Measurements from ENCODE around the gene CST7. TPM values are rescaled to one million over a fixed set of nuclear protein-coding genes. Genes with fewer than 3 reads are reported as not detected.

Gene CST7
- total RNA-seq, 1 experiment from 2014 or later = not detected

DNA sequence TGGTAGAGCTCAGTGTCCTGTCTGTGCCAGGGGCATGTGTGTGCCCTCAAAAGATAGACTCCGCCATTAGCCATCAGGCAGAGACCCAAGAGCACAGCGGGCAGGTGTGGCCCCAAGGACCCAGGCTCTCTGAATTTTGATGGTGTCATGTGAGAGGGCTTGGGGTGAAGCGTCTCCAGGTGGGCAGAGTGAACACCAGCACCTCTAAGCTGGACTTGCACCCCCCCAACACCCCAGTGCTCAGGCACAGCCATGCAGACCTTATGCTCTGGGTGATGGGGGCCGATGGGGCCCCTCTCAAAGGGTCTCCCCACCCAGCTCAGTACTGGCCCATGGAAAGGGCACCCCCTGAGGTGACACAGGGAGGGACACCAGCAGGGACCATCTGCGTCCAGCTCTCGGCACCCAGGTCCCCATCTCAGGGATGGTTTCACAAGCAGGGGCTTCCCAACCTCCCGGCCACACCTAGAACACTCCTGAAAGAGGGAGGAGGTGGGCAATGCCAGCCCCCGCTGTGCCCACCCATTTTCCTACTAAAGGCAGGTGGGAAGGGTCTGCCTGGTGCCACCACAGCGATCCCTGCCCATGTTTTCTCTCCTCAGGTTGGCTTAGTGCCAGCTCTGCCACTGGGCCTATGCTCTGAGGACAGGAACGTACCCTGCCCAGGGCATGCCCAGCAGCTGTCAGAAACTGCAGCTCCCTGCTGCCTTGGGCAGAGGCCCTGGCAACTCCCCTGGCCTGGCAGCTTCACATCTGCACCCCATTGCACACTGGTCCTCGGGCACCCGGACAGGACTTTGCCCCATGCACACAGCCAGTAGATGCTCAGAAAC is 3.5 kb downstream of the CST7 start:
- no peak for DNase-seq (ENCODE audit: low spot score)
- Mint-ChIP-seq H3K27ac (no peak overlapping the region), H3K4me3 (no peak overlapping the region), H3K36me3 (no peaks in the 10 kb centered on the region), H3K27me3 (ENCODE audit: low read depth) (peaks cover 5% of the 10 kb centered on the region; the same call in 1 of the 2 replicates), H3K4me1 (peaks cover 14% of the 10 kb centered on the region), H3K9me3 (peaks cover 11% of the 10 kb centered on the region)
- no peak for ATAC-seq
- ChIA-PET POLR2A (no interaction called here), CTCF (interaction anchor here (0.8 to 2.0 kb wide), 4 partner anchors 10 to 294 kb away, joined by 3 to 6 read pairs (median 4); no protein-coding TSS in a partner anchor)
- TF ChIP-seq NR1H2 (CRISPR knock-in tag; IDR thresholded peaks at IDR 0.05) = no peak
- no peak for TF ChIP-seq ESRRA (CRISPR knock-in tag; IDR thresholded peaks at IDR 0.05; ENCODE audit: borderline replicate concordance)
- no peak for TF ChIP-seq FOXJ3 (CRISPR knock-in tag; IDR thresholded peaks at IDR 0.05; ENCODE audit: borderline replicate concordance)
- TF ChIP-seq, protein P1, sequence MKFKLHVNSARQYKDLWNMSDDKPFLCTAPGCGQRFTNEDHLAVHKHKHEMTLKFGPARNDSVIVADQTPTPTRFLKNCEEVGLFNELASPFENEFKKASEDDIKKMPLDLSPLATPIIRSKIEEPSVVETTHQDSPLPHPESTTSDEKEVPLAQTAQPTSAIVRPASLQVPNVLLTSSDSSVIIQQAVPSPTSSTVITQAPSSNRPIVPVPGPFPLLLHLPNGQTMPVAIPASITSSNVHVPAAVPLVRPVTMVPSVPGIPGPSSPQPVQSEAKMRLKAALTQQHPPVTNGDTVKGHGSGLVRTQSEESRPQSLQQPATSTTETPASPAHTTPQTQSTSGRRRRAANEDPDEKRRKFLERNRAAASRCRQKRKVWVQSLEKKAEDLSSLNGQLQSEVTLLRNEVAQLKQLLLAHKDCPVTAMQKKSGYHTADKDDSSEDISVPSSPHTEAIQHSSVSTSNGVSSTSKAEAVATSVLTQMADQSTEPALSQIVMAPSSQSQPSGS (CRISPR knock-in tag; IDR thresholded peaks at IDR 0.05; ENCODE audit: borderline replicate concordance, low read depth) = no peak
- no peak for TF ChIP-seq ATF1 (CRISPR knock-in tag; IDR thresholded peaks at IDR 0.05)
- no peak for TF ChIP-seq HMGA2 (CRISPR knock-in tag; IDR thresholded peaks at IDR 0.05)
- no peak for TF ChIP-seq EMX1 (CRISPR knock-in tag; IDR thresholded peaks at IDR 0.05)
- TF ChIP-seq RORB (CRISPR knock-in tag; IDR thresholded peaks at IDR 0.05) = no peak
- no peak for TF ChIP-seq RELA (CRISPR knock-in tag; IDR thresholded peaks at IDR 0.05; ENCODE audit: borderline replicate concordance)
- no peak for TF ChIP-seq FOXK1 (CRISPR knock-in tag; IDR thresholded peaks at IDR 0.05)
- TF ChIP-seq ZNF532 (CRISPR knock-in tag; IDR thresholded peaks at IDR 0.05; ENCODE audit: borderline replicate concordance) = no peak
- no peak for TF ChIP-seq PRDM15 (CRISPR knock-in tag; IDR thresholded peaks at IDR 0.05)
- no peak for TF ChIP-seq ATF6 (CRISPR knock-in tag; IDR thresholded peaks at IDR 0.05)
- TF ChIP-seq ZNF416 (CRISPR knock-in tag; IDR thresholded peaks at IDR 0.05) = no peak
- TF ChIP-seq ZNF512 (CRISPR knock-in tag; IDR thresholded peaks at IDR 0.05; ENCODE audit: borderline replicate concordance) = no peak
- TF ChIP-seq, protein P2, sequence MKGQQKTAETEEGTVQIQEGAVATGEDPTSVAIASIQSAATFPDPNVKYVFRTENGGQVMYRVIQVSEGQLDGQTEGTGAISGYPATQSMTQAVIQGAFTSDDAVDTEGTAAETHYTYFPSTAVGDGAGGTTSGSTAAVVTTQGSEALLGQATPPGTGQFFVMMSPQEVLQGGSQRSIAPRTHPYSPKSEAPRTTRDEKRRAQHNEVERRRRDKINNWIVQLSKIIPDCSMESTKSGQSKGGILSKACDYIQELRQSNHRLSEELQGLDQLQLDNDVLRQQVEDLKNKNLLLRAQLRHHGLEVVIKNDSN (CRISPR knock-in tag; IDR thresholded peaks at IDR 0.05) = no peak
